ENCODE data around the gene TRIB2.

- no peak for TF ChIP-seq CTCF (IDR thresholded peaks at IDR 0.05)
- no peak for TF ChIP-seq POLR2AphosphoS5 (IDR thresholded peaks at IDR 0.05)
These were observed 53.7 kb downstream of the TRIB2 start for GRCh38 chr2:12770300-12770968.

Data from upper lobe of left lung (tissue), 4 donors.